Epithelial cell of esophagus (primary cell): ENCODE data around the gene APOBEC3F.
A peak's percentile ranks its signal among the peaks of the same experiment; 100 is the strongest.

Experiments
- DNase-seq: peaks from one replicate; pipeline ENCODE4 v3.0.0; 2010; ENCODE audit warnings: low read depth
- H3K4me3 ChIP-seq: 2 replicates; pipeline ENCODE4 v1.5.1; 2011; ENCODE audit warnings: mild to moderate bottlenecking, low read length, control low read depth
- CTCF ChIP-seq: IDR thresholded peaks from 2 replicates; pipeline ENCODE4 v1.5.1; 2011; ENCODE audit warnings: low read depth, mild to moderate bottlenecking, low read length, control low read depth, inconsistent platforms; ENCODE audit not compliant: insufficient read depth; ENCODE audit errors: missing control alignments

Gene APOBEC3F

DNA sequence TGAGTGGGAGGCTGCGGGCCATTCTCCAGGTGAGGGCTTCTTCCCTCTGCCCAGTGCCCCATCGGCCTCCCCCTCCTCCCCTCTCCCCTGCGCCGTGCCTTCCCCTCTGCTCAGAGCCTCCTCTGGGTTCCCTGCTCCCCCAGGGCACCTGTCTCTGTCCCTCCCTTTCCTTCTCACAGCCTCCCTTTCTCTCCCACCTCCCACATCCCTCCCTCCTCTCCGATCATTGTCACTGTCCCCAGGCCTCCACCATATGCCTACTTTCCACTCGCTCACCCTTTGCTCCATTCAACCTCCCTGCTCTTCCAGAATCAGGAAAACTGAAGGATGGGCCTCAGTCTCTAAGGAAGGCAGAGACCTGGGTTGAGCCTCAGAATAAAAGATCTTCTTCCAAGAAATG lies 46.4 kb downstream of the APOBEC3F start:
- H3K4me3 ChIP-seq = no peak overlapping the region
- DNase-seq = no peak
- no peak for TF ChIP-seq CTCF

GRCh38 chr22:39087881-39088684 lies 47.4 kb downstream of the APOBEC3F start:
- DNase-seq = no peak
- H3K4me3 ChIP-seq = no peak overlapping the region
- TF ChIP-seq CTCF = no peak

DNA sequence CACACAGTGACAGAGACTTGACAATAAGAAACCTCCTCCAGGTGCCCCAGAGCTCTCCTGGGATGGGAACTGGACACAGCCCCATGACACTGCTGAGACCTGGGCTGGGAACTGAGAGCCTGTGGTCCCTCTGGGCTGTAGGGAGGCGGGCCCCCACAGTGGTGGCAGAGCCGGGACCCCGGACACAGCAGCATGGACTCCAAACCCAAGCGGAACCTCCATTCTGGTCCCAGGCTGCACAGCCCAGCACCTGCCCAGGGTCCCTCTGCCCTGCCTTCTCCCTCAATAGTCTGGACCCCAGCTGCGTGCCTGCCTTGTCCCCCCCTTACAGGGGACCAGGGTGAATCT lies 48.0 kb downstream of the APOBEC3F start:
- TF ChIP-seq CTCF = no peak
- H3K4me3 ChIP-seq = no peak overlapping the region
- no peak for DNase-seq

DNA sequence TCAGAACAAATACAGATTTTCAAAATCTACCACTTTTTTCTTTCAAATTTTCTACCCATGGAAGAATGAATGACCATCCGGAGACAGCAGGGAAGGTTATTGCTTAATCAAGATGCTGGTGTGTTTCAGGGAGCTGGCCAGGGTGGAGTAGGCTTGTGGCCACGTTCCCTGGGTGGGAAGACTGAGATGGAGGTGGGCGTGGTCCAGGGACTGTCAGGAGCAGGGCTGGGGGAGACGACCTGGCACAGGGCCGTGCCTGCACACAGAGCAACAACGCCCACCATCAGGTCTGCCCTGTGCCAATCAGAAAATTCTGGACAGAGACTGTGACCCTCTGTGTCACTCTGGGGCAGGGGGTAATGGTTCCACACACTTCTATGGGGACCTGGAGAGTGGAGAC lies 49.3 kb downstream of the APOBEC3F start:
- no peak for TF ChIP-seq CTCF
- DNase-seq = no peak
- H3K4me3 ChIP-seq = no peak overlapping the region

DNA sequence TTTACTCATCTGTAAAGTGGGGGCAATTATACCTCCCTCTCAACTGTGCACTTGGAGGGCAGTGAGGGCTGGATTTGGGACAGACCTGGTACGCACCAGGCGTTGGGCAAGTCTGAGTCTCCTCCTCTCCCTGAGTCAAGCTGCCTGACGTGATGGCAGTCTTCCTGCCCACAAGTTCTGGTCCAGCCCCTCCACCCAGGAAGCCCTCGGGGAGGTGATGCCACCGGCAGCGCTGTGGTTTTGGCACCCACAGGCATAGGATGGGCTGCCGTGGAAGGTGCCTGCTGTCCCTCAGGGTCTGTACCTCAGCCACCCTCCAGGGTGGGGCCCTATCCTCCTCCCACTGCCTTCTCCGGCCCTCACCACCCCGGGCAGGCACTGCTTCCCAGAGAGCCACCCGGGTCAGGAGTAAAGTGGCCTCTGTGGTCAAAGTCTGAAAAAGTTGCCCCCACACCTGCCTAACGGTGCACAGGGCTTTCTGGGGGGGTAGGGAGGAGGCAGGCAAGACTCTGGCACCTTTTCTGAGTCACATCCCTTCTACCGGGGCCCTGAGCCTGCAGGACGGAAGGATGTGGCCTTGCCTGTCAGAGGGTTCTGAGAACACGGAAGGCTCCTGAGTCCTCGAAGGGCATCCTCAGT lies 49.9 kb downstream of the APOBEC3F start:
- no peak for TF ChIP-seq CTCF
- no peak overlapping the region for H3K4me3 ChIP-seq
- DNase-seq = peak; percentile 94

DNA sequence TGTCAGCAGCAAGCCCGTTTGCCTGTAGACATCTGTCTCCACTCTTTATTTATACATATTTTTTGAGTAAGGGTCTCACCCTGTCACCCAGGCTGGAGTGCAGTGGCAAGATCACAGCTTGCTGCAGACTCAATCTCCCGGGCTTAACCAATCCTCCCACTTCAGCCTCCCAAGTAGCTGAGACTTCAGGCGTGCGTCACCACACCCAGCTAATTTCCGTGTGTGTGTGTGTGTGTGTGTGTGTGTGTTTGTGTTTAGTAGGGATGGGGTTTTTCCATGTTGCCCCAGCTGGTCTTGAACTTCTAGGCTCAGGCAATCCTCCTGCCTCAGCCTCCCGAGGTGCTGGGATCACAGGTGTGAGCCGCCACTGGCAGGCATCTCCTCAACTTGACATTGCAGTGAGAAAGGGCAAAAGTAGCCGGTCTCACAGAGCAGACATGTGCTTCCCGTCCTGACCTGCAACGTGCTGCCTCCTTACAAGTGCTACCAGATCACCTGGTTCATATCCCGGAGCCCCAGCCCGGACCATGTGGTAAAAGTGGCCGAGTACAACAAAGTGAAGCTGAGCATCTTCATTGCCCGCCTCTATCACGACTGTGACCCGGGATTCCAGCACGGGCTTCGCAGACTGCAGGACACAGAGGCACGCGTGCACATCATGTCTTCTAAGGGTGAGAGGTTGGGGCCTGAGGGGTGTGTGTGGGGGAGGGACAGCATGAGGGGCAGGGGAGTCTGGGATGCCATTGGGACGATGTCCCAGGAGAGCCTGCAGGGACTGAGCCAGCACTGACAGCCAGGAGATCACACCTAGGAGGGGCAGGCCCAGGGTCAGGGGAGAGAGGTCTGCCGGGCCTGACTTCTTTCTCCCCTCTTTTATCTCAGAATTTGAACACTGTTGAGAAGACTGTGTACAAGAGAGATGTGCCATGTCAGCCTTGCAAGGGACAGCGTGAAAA lies 50.7 kb downstream of the APOBEC3F start:
- H3K4me3 ChIP-seq = no peak overlapping the region
- DNase-seq = no peak
- no peak for TF ChIP-seq CTCF
